Stimulated activated CD4-positive, alpha-beta T cell treated with anti-CD3 and anti-CD28 coated beads, Interleukin-12 subunit alpha, Interleukin-12 subunit beta, amount 100 ng/mL, for 24 hours (primary cell): ENCODE measurements around the gene MIPOL1.
"Not testable (repeated sequence)": the region's sequence is repeated elsewhere in the genome, so short reads cannot be mapped to it uniquely, and the experiment has no call there.

Experiments
- DNase-seq, 2 experiments: peaks; one replicate each; pipeline ENCODE4 v3.0.0-alpha.2; 2020; ENCODE audit warnings: low read depth in 2 of 2

The MIPOL1 gene

GRCh38 chr14:37546621-37547447 lies 349.1 kb downstream of the MIPOL1 start:
- no peak for DNase-seq

- no peak for DNase-seq
Observed at GRCh38 chr14:37550511-37550910, 352.8 kb downstream of the MIPOL1 start.

- DNase-seq: no peak
Observed at GRCh38 chr14:37551119-37551518, 353.4 kb downstream of the MIPOL1 start.

GRCh38 chr14:37553935-37554550 lies 356.3 kb downstream of the MIPOL1 start:
- no peak for DNase-seq

GRCh38 chr14:37555596-37555995 lies 357.9 kb downstream of the MIPOL1 start:
- DNase-seq: not testable (repeated sequence)

GRCh38 chr14:37558740-37559139 lies 361.0 kb downstream of the MIPOL1 start:
- no peak for DNase-seq

GRCh38 chr14:37559386-37559785 lies 361.6 kb downstream of the MIPOL1 start:
- DNase-seq: no peak

GRCh38 chr14:37563189-37563588 lies 365.5 kb downstream of the MIPOL1 start:
- DNase-seq: no peak

- DNase-seq: no peak
Observed at GRCh38 chr14:37565550-37565949, 367.8 kb downstream of the MIPOL1 start.

GRCh38 chr14:37566811-37567371 lies 369.2 kb downstream of the MIPOL1 start:
- no peak for DNase-seq

GRCh38 chr14:37569729-37570128 lies 372.0 kb downstream of the MIPOL1 start:
- no peak for DNase-seq

- no peak for DNase-seq
Observed at GRCh38 chr14:37571391-37571790, 373.7 kb downstream of the MIPOL1 start.

GRCh38 chr14:37573356-37573755 lies 375.6 kb downstream of the MIPOL1 start:
- DNase-seq: no peak

- no peak for DNase-seq
Observed at GRCh38 chr14:37579274-37579673, 381.5 kb downstream of the MIPOL1 start.

- no peak for DNase-seq
Observed at GRCh38 chr14:37580146-37580545, 382.4 kb downstream of the MIPOL1 start.

- no peak for DNase-seq
Observed at GRCh38 chr14:37583358-37584210, 385.8 kb downstream of the MIPOL1 start.

GRCh38 chr14:37584211-37585100 lies 386.7 kb downstream of the MIPOL1 start:
- no peak for DNase-seq

- DNase-seq: no peak
Observed at GRCh38 chr14:37585101-37585511, 387.4 kb downstream of the MIPOL1 start.

- DNase-seq: no peak
Observed at GRCh38 chr14:37585971-37586796, 388.4 kb downstream of the MIPOL1 start.

- no peak for DNase-seq
Observed at GRCh38 chr14:37586797-37587130, 389.0 kb downstream of the MIPOL1 start.
